Neural progenitor cell (in vitro differentiated cells): Measurements from ENCODE around the gene ATP6V0C. TPM values are rescaled to one million over a fixed set of nuclear protein-coding genes. Genes with fewer than 3 reads are reported as not detected.

ENCODE experiments used
- DNase-seq: peaks from one replicate; pipeline ENCODE4 v3.0.0-alpha.2; 2016; ENCODE audit warnings: low spot score
- H2AFZ ChIP-seq: fragments of 200-600 bp; sonication (generic); replicated peaks from 2 replicates; pipeline ENCODE4 v1.6.1; 2016; ENCODE audit warnings: antibody characterized with exemption
- H3F3A ChIP-seq: fragments of 200-600 bp; sonication (generic); 2 replicates; pipeline ENCODE4 v1.6.1; 2016; ENCODE audit warnings: antibody characterized with exemption, low read depth
- H3K27ac ChIP-seq: fragments of 200-600 bp; sonication (generic); 2 replicates; pipeline ENCODE4 v1.5.1; 2016; ENCODE audit warnings: mild to moderate bottlenecking
- H3K27me3 ChIP-seq: fragments of 200-600 bp; sonication (generic); 2 replicates; pipeline ENCODE4 v1.6.1; 2016; ENCODE audit warnings: mild to moderate bottlenecking, moderate library complexity
- H3K36me3 ChIP-seq: fragments of 200-600 bp; sonication (generic); 2 replicates; pipeline ENCODE4 v1.5.1; 2016
- H3K4me1 ChIP-seq: fragments of 200-600 bp; sonication (generic); 2 replicates; pipeline ENCODE4 v1.6.1; 2016; ENCODE audit warnings: mixed run types
- H3K4me2 ChIP-seq: fragments of 200-600 bp; sonication (generic); 2 replicates; pipeline ENCODE4 v1.6.1; 2016
- H3K4me3 ChIP-seq: fragments of 200-600 bp; sonication (generic); 2 replicates; pipeline ENCODE4 v1.5.1; 2016
- H3K79me2 ChIP-seq: fragments of 200-600 bp; sonication (generic); 2 replicates; pipeline ENCODE4 v1.6.1; 2016; ENCODE audit warnings: low read depth
- H3K9ac ChIP-seq: fragments of 200-600 bp; sonication (generic); 2 replicates; pipeline ENCODE4 v1.6.1; 2016
- H3K9me3 ChIP-seq: fragments of 200-600 bp; sonication (generic); 2 replicates; pipeline ENCODE4 v1.5.1; 2016; ENCODE audit warnings: low read depth
- H4K20me1 ChIP-seq: fragments of 200-600 bp; sonication (generic); 2 replicates; pipeline ENCODE4 v1.6.1; 2016; ENCODE audit warnings: low read depth
- H3K27ac Mint-ChIP-seq: 3 replicates; pipeline ENCODE4 v1.8.0; 2021; ENCODE audit warnings: mixed read lengths
- H3K27me3 Mint-ChIP-seq: 2 replicates; pipeline ENCODE4 v1.8.0; 2022; ENCODE audit warnings: low read depth, mild to moderate bottlenecking, inconsistent platforms, moderate library complexity, mixed read lengths; ENCODE audit not compliant: insufficient read depth
- H3K36me3 Mint-ChIP-seq: 3 replicates; pipeline ENCODE4 v1.8.0; 2021; ENCODE audit warnings: mixed read lengths
- H3K4me1 Mint-ChIP-seq: 3 replicates; pipeline ENCODE4 v1.8.0; 2021; ENCODE audit warnings: mixed read lengths
- H3K4me3 Mint-ChIP-seq: 3 replicates; pipeline ENCODE4 v1.8.0; 2021; ENCODE audit warnings: mild to moderate bottlenecking, moderate library complexity, mixed read lengths
- H3K9me3 Mint-ChIP-seq: 3 replicates; pipeline ENCODE4 v1.8.0; 2020; ENCODE audit warnings: mixed read lengths
- CTCF ChIP-seq: fragments of 200-600 bp; sonication (generic); IDR thresholded peaks from 2 replicates; pipeline ENCODE4 v1.5.1; 2017; ENCODE audit warnings: antibody characterized with exemption, mild to moderate bottlenecking
- EZH2 ChIP-seq: fragments of 200-600 bp; sonication (generic); IDR thresholded peaks from 2 replicates; pipeline ENCODE4 v1.6.1; 2017; ENCODE audit warnings: antibody characterized with exemption, mild to moderate bottlenecking, moderate library complexity
- EZH2phosphoT487 ChIP-seq: fragments of 200-600 bp; sonication (generic); IDR thresholded peaks from 2 replicates; pipeline ENCODE4 v1.6.1; 2017; ENCODE audit warnings: antibody characterized with exemption
- total RNA-seq: library from RNA; depleted of rRNA; stranded (reverse); fragments of >200 nt; gene quantifications from 2 replicates; pipeline ENCODE4 v1.2.3, GENCODE V29; 2015; ENCODE audit warnings: low replicate concordance

ATP6V0C gene
- total RNA-seq, 1 donor from 2014 or later: 11.6 TPM

- Histone ChIP-seq H3K4me1 (peaks cover 38% of the 10 kb centered on the region), H3K9me3 (no peaks in the 10 kb centered on the region), H2AFZ (no peak overlapping the region), H4K20me1 (peaks cover 6% of the 10 kb centered on the region), H3K79me2 (no peaks in the 10 kb centered on the region), H3K27ac (no peak overlapping the region), H3K4me2 (peak overlapping the region; percentile 92), H3K27me3 (peaks cover 13% of the 10 kb centered on the region), H3K9ac (no peak overlapping the region), H3F3A (peaks cover 59% of the 10 kb centered on the region), H3K36me3 (no peaks in the 10 kb centered on the region), H3K4me3 (peak overlapping the region; percentile 47)
- TF ChIP-seq CTCF: no peak
- TF ChIP-seq EZH2phosphoT487: no peak
- no peak for TF ChIP-seq EZH2
- Mint-ChIP-seq H3K36me3 (peaks cover 3% of the 10 kb centered on the region), H3K4me1 (peaks cover 16% of the 10 kb centered on the region), H3K4me3 (peak overlapping the region; percentile 65), H3K27ac (no peak overlapping the region), H3K27me3 (peaks cover 19% of the 10 kb centered on the region), H3K9me3 (no peaks in the 10 kb centered on the region)
- no peak for DNase-seq
Measured at GRCh38 chr16:2466667-2467527, 46.9 kb upstream of the ATP6V0C start.

DNA sequence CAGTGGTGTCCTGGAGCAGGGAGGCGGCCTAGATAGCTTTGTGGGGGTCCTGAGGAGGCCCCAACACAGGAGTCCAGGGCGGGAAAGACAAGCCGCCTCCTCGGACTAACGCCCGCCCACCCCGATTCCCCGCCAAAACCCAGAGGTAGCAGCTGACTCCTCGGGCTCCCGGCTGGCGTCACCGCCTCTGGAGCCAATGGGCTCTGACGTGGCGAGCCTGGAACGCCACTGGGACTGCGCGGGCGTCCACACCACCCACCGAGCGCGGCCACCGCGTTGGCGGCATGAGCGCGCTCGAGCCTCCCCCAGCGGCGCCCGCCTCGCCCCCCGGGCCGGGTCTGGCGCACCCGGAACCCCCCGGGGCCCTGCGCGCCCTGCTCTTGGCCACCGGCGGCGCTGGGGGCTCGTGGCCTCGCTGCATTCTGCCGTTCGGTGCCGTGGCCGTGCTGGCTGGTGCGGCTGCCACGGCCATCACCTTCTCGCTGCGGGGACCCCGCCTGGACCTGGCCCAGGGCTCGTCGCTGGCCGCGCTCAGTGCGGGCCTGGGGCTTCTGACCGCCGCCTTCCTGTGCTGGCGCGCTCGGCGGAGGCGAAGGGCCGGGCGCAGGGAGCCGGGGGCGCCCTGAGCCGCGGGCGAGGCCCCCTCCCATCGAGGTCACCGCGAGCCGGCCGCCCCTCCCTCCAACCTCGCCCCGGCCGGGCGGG lies 46.1 kb upstream of the ATP6V0C start:
- H4K20me1 ChIP-seq: peaks cover 14% of the 10 kb centered on the region
- Mint-ChIP-seq H3K4me1 (peaks cover 16% of the 10 kb centered on the region), H3K27me3 (peaks cover 19% of the 10 kb centered on the region), H3K36me3 (peaks cover 3% of the 10 kb centered on the region), H3K9me3 (no peaks in the 10 kb centered on the region), H3K4me3 (peak overlapping the region; percentile 65), H3K27ac (no peak overlapping the region)
- TF ChIP-seq EZH2phosphoT487 (no peak), CTCF (peak; percentile 10)
- H3K27ac ChIP-seq: no peak overlapping the region
- H3K9ac ChIP-seq: no peak overlapping the region
- H3K36me3 ChIP-seq: no peaks in the 10 kb centered on the region
- H3K4me2 ChIP-seq: peak overlapping the region; percentile 92
- no peaks in the 10 kb centered on the region for H3K79me2 ChIP-seq
- no peaks in the 10 kb centered on the region for H3K9me3 ChIP-seq
- peaks cover 21% of the 10 kb centered on the region for H3K27me3 ChIP-seq
- peak overlapping the region; percentile 47 for H3K4me3 ChIP-seq
- DNase-seq: peak; percentile 84
- peaks cover 40% of the 10 kb centered on the region for H3K4me1 ChIP-seq
- peak overlapping the region; percentile 17 for H2AFZ ChIP-seq
- H3F3A ChIP-seq: peaks cover 66% of the 10 kb centered on the region

GRCh38 chr16:2468233-2468724 lies 45.5 kb upstream of the ATP6V0C start:
- peaks cover 20% of the 10 kb centered on the region for H4K20me1 ChIP-seq
- Mint-ChIP-seq H3K9me3 (no peaks in the 10 kb centered on the region), H3K4me1 (peaks cover 20% of the 10 kb centered on the region), H3K4me3 (peak overlapping the region; percentile 73), H3K27me3 (peaks cover 19% of the 10 kb centered on the region), H3K27ac (peak overlapping the region; percentile 76), H3K36me3 (peaks cover 2% of the 10 kb centered on the region)
- peak overlapping the region; percentile 17 for H2AFZ ChIP-seq
- H3K9ac ChIP-seq: no peak overlapping the region
- H3K9me3 ChIP-seq: no peaks in the 10 kb centered on the region
- TF ChIP-seq CTCF (no peak), EZH2phosphoT487 (no peak), EZH2 (no peak)
- peak overlapping the region; percentile 92 for H3K4me2 ChIP-seq
- peaks cover 40% of the 10 kb centered on the region for H3K4me1 ChIP-seq
- DNase-seq: peak; percentile 62
- H3K79me2 ChIP-seq: no peaks in the 10 kb centered on the region
- H3F3A ChIP-seq: peaks cover 72% of the 10 kb centered on the region
- H3K4me3 ChIP-seq: peak overlapping the region; percentile 47
- H3K27me3 ChIP-seq: peaks cover 27% of the 10 kb centered on the region
- no peaks in the 10 kb centered on the region for H3K36me3 ChIP-seq
- H3K27ac ChIP-seq: no peak overlapping the region
